Fibroblast of mammary gland (primary cell): ENCODE data around the gene OAF.

Source experiments
- DNase-seq: peaks from one replicate; pipeline ENCODE4 v3.0.0-alpha.2; 2010; ENCODE audit warnings: low read depth
- H3K4me3 ChIP-seq: 2 replicates; pipeline ENCODE4 v1.5.1; 2011; ENCODE audit warnings: low read depth, mild to moderate bottlenecking, low read length, moderate library complexity; ENCODE audit not compliant: control insufficient read depth
- TF ChIP-seq, protein P1 (sequence below): conservative IDR thresholded peaks from 2 replicates; pipeline ENCODE4 v1.5.1; 2011; ENCODE audit warnings: low read depth, low read length, inconsistent platforms; ENCODE audit not compliant: control insufficient read depth, insufficient read depth

Gene OAF

DNA sequence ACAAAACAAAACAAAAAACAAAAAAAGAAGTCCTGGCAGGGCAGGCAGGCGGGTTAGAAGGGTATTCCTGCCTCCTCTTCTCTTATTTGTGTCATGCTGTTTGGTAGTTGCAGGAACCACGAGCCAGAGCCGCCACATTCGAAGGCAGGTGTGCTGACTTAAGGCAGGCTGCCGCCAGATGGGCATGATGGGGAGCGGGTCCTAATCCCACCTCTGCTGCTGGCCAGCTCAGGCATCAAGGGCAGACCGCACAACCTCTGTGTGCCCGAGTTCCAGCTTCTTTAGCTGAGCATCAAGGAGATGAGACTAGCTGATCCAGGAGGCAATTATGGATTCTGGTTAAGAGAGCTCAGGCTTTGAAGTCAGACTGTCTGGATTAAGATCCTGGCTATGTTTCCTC lies 12.1 kb downstream of the OAF start:
- DNase-seq: no peak
- H3K4me3 ChIP-seq: no peak overlapping the region
- TF ChIP-seq, protein P1, sequence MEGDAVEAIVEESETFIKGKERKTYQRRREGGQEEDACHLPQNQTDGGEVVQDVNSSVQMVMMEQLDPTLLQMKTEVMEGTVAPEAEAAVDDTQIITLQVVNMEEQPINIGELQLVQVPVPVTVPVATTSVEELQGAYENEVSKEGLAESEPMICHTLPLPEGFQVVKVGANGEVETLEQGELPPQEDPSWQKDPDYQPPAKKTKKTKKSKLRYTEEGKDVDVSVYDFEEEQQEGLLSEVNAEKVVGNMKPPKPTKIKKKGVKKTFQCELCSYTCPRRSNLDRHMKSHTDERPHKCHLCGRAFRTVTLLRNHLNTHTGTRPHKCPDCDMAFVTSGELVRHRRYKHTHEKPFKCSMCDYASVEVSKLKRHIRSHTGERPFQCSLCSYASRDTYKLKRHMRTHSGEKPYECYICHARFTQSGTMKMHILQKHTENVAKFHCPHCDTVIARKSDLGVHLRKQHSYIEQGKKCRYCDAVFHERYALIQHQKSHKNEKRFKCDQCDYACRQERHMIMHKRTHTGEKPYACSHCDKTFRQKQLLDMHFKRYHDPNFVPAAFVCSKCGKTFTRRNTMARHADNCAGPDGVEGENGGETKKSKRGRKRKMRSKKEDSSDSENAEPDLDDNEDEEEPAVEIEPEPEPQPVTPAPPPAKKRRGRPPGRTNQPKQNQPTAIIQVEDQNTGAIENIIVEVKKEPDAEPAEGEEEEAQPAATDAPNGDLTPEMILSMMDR: no peak

DNA sequence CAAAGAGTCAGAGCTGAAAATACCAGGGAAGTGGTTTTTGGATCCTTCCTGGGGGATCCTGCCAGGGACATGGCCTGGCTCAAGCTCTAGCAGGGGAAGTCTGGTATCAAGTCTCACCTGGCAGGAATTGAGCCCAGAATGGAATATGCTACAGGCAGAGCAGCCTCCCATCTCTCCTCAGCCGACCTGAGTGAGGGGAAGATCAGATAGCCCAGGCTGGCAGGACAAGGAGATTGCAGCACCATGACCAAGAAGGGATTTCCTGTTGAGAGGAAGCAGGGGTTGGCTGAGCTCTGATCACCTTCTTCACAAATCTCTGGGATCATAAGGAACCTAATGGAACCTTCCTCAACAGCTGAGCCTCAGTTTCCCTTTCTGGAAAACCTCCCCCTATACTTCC lies 13.0 kb downstream of the OAF start:
- TF ChIP-seq, protein P1: no peak
- no peak for DNase-seq
- H3K4me3 ChIP-seq: no peak overlapping the region

DNA sequence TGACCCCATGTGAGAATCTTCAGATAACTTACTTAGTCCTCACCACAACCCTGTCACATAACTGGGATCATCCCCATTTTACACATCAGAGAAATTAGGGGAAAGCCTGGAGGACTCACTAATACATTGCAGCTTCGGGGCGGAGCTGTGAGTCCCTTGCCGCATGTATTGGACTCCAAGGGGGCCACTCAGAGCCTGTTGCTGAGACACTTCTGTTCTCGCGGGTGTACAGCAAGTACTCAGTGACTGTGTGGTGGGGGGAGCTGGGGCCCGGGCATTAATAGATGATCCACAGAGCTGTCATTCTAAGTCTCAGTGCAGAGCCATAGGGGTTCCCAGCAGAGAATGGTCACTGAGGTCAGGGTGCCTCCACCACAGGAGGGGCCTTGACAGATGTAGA lies 13.5 kb downstream of the OAF start:
- TF ChIP-seq, protein P1: no peak
- no peak overlapping the region for H3K4me3 ChIP-seq
- no peak for DNase-seq

- no peak overlapping the region for H3K4me3 ChIP-seq
- TF ChIP-seq, protein P1: no peak
- DNase-seq: peak; percentile 54
Observed at GRCh38 chr11:120224972-120225909, 14.4 kb downstream of the OAF start.

GRCh38 chr11:120226242-120226641 lies 15.4 kb downstream of the OAF start:
- TF ChIP-seq, protein P1: no peak
- DNase-seq: no peak
- H3K4me3 ChIP-seq: no peak overlapping the region

- TF ChIP-seq, protein P1: no peak
Observed at GRCh38 chr11:120226714-120227113, 15.9 kb downstream of the OAF start.

More at GRCh38 chr11:120226714-120227113, 15.9 kb downstream of the OAF start:
- no peak for DNase-seq
- H3K4me3 ChIP-seq: no peak overlapping the region
